HG03378 (cell line): ENCODE measurements around the gene SHANK2.

ENCODE experiments used
- ATAC-seq: cut with Tn5 transposase; IDR thresholded peaks from one replicate; pipeline ENCODE4 v1.9.1; 2021; ENCODE audit warnings: mild to moderate bottlenecking, moderate library complexity; ENCODE audit not compliant: unreplicated experiment

Gene SHANK2

GRCh38 chr11:71223081-71223405, 29.3 kb downstream of the SHANK2 start:
- ATAC-seq, result no peak

GRCh38 chr11:71222318-71223080, 29.9 kb downstream of the SHANK2 start:
- ATAC-seq, result no peak

GRCh38 chr11:71221821-71222220, 30.6 kb downstream of the SHANK2 start:
- no peak for ATAC-seq

- no peak for ATAC-seq
Observed at GRCh38 chr11:71221201-71221600, 31.2 kb downstream of the SHANK2 start.

- no peak for ATAC-seq
Observed at GRCh38 chr11:71218789-71219499, 33.4 kb downstream of the SHANK2 start.

GRCh38 chr11:71215425-71215965, 36.9 kb downstream of the SHANK2 start:
- no peak for ATAC-seq

GRCh38 chr11:71214553-71215424, 37.6 kb downstream of the SHANK2 start:
- no peak for ATAC-seq

- no peak for ATAC-seq
Observed at GRCh38 chr11:71213696-71214552, 38.5 kb downstream of the SHANK2 start.

GRCh38 chr11:71212871-71213559, 39.4 kb downstream of the SHANK2 start:
- ATAC-seq, result no peak

GRCh38 chr11:71211631-71212030, 40.7 kb downstream of the SHANK2 start:
- ATAC-seq, result no peak

- no peak for ATAC-seq
Observed at GRCh38 chr11:71210861-71211260, 41.5 kb downstream of the SHANK2 start.

GRCh38 chr11:71209656-71210055, 42.7 kb downstream of the SHANK2 start:
- no peak for ATAC-seq

- ATAC-seq, result no peak
Observed at GRCh38 chr11:71209181-71209580, 43.2 kb downstream of the SHANK2 start.

- ATAC-seq, result no peak
Observed at GRCh38 chr11:71208011-71208774, 44.2 kb downstream of the SHANK2 start.

GRCh38 chr11:71207563-71207962, 44.8 kb downstream of the SHANK2 start:
- no peak for ATAC-seq

- ATAC-seq, result no peak
Observed at GRCh38 chr11:71206186-71206585, 46.2 kb downstream of the SHANK2 start.

- no peak for ATAC-seq
Observed at GRCh38 chr11:71204748-71205664, 47.4 kb downstream of the SHANK2 start.

- ATAC-seq, result no peak
Observed at GRCh38 chr11:71204294-71204693, 48.1 kb downstream of the SHANK2 start.
